CD4-positive, alpha-beta T cell treated with Interleukin-6 at 100 ng/mL for 8 hours (primary cell): ENCODE data around the gene RLN3.
"Not testable (repeated sequence)": the region's sequence is repeated elsewhere in the genome, so short reads cannot be mapped to it uniquely, and the experiment has no call there.

ENCODE experiments used
- DNase-seq: peaks from one replicate; pipeline ENCODE4 v3.0.0-alpha.2; 2020; ENCODE audit warnings: mixed read lengths, low spot score

RLN3 gene

DNA sequence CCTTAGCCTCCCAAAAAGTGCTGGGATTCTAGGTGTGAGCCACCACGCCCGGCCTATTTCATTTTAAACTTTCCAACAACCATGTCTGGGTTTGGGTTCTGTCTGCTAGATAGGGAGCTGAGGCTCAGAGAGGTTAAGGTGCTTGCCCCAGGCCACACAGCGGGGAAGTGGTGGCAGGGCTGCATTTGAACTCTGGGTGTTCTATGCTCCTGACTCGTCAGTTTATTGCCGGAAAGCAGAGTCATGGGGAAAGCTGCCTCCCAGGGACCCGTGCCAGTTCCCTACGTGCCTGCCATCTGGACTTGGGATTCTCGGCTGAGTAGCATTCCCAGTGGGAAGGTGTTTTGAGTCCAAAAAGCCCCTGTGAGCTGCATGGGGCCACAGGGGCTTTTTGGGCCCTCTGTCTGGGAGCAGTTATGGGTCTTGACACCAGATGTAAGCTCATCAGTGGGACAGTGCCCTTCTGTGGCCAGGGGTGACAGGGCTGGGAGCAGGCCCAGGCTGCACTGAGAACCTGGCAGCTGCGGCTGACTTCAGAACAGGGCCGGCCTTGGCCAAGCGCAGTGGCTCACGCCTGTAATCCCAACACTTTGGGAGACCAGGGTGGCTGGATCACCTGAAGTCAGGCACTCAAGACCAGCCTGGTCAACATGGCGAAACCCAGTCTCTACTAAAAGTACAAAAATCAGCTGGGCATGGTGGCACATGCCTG, 32.8 kb upstream of the RLN3 start:
- no peak for DNase-seq

GRCh38 chr19:13995878-13996765, 31.8 kb upstream of the RLN3 start:
- no peak for DNase-seq

GRCh38 chr19:13996928-13997630, 30.9 kb upstream of the RLN3 start:
- no peak for DNase-seq

DNA sequence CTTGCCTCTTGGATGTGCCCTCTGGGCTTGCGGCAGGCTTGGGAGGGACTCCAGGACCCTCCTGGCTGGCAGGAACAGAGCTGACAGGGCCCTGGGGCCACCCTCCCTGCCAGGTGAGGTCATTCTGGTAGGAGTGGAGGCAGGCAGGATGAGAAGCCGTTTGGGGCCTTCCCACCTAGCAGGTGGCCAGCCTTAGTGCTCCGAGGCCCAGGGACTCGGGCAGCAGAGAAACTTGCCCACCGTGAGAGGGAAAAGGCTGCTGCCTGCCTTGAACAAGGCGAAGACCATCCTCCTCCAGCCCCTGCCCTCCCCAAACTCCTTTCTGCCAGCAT, 30.4 kb upstream of the RLN3 start:
- no peak for DNase-seq

DNA sequence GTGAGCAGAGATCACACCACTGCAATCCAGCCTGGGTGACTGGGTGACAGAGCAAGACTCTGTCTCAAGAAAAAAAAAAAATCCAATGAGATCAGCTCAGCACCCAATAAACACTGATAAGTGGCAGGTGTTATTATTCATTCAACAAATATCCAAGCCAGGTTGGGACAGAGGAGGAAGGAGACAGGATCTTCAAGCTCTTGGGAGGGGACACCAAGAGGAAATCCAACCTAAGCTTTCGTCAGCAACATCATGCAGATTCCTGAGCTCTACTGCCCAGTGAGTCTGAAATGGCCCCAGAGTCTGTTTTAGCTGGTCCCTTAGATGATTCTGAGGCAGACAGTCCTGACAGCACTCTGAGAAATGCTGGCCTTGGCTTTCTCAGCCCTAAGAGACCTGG, 29.5 kb upstream of the RLN3 start:
- DNase-seq: no peak

GRCh38 chr19:13999085-13999484, 28.9 kb upstream of the RLN3 start:
- DNase-seq: no peak

- no peak for DNase-seq
Measured at GRCh38 chr19:14000691-14001375, 27.1 kb upstream of the RLN3 start.

DNA sequence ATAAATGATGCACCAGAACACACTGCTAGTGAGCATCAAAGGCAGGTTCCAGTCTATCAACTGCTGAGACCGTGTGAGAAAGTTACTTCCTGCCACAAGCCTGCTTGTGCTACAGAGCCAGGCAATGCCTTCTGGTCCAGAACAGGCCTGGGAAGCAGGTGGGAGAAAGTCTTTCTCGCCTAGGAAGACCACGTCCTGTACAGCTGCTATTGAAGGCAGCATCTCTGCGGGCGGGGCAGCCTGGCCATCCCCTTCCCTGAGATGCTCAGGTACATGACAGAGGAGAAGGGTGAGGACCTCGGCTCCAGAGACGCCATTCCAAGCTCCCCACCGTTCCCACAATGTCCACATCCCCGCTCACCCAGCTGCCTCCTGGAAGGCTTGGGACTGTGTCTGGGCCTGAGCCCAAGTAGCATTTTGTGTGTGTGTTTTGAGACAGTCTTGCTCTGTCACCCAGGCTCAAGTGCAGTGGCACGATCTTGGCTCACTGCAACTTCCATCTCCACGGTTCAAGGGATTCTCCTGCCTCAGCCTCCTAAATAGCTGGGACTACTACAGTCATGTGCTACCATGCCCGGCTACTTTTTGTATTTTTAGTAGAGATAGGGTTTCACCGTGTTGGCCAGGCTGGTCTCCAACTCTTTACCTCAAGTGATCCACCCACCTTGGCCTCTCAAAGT, 25.2 kb upstream of the RLN3 start:
- DNase-seq: peak; percentile 60

- DNase-seq: peak; percentile 30
Measured at GRCh38 chr19:14003251-14004055, 24.5 kb upstream of the RLN3 start.

GRCh38 chr19:14004619-14005348, 23.2 kb upstream of the RLN3 start:
- DNase-seq: no peak

DNA sequence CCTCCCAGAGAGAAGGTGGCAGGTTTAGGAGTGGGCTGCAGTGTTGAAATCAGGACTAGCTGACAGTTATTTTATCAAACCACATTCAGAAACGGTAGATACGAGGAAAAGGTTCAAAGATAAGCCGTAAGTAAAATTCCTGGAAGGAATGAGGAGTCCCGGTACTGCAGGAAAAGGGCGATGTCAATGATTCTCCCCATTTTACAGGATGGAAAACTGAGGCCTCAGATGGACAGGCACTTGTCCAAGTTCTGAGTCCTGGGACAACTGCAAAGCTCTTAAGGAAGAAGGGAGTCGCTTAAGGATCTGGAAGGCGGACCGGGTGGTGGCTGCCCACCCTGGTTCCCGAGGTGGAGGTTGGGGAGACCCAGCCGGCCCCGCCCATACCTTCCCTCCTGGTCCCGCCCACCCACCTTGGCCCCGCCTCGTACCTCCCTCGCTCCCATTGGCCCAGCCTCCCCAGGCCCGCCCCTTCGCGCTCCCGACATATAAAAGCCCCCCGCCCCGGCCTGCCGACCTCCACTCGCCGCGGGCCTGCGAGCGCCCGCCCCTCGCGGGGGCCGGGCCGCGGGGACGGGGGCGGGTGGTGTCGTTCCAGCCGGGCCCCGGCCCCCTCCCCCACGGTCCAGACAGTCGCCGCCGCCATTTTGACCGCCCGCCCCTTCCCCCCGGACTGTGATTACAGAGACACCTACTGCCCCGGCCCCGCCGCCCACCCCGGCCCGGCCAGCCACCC, 22.4 kb upstream of the RLN3 start:
- peak; percentile 89 for DNase-seq

DNA sequence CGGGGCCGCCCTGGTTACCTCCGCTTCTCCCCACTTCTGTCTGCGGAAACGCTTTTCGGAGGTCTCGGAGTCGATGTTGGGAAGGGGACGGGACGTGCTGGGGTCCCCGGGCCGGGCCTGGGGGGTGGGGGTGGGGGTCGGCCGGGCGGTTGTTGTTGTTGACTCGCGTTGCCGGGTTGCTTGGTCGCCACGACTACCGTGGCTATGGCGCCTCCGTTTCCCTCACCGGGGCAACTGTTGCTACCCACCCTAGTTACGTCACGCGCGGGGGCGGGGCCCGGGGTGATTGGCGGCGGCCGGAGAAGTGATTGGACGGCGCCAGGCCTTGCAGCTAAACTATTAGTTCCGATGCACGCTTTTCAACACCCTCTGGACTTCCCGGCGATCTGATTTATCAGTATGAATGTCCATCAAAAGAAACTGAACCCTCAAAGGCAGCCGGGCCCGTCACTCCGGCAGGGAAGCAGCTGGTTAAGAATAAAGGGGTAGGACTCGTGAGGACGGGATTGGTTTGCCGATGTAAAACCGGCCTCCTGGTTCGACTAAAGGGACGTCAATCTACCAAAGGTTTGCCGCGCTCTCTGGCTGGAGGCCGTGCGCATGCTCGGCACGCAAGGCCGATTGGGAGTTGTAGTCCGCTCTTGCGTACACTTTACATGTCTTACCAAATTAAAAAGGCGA, 21.7 kb upstream of the RLN3 start, which contains the start of gene RFX1:
RFX1 (minus strand) TSS at position 236 of the 681 bp plus-strand sequence. CDS start 12,477 bp downstream, outside the sequence.
- peak; percentile 98 for DNase-seq

- DNase-seq: no peak
Measured at GRCh38 chr19:14006766-14007562, 21.0 kb upstream of the RLN3 start.

GRCh38 chr19:14012378-14012915, 15.5 kb upstream of the RLN3 start:
- no peak for DNase-seq

GRCh38 chr19:14015524-14016035, 12.4 kb upstream of the RLN3 start:
- DNase-seq: no peak

DNA sequence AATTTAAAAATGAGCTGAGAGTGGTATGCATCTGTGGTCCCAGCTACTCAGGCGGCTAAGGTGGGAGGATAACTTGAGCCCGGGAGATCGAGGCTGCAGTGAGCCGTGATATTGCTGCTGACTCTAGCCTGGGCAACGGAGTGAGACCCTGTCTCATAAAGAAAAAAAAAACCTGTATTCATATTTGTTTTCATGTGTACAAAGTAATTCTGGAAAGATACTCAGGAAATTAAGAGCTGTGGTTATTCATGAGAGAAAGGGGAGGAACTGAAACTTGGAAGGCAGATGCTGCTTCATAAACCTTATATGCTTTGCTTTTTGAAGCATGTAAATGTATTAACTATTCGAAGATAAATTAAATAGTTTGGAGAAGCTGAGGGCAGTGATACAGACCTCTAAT, 8.8 kb upstream of the RLN3 start:
- no peak for DNase-seq

DNA sequence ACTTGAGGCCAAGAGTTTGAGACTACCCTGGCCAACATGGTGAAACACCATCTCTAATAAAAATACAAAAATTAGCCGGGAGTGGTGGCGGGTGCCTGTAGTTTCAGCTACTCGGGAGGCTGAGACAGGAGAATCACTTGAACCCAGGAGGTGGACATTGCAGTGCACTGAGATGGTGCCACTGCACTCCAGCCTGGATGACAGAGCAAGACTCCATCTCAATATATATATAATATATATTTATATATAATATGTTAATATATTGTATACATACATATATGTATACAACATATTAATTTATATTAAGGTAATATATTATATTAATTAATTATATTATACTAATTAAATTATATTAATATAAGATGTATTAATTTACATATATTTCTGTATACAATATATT, 8.2 kb upstream of the RLN3 start:
- not testable (repeated sequence) for DNase-seq
